Mucosa of descending colon (tissue), 3 donors: ENCODE data around the gene POLA1. TPM values are rescaled to one million over a fixed set of nuclear protein-coding genes. Genes with fewer than 3 reads are reported as not detected.

Experiments
- ATAC-seq: fragments of 200-7000 bp; cut with Tn5 transposase; one replicate; pipeline ENCODE4 v1.9.1; 2020; ENCODE audit warnings: mild to moderate bottlenecking, moderate library complexity
- DNase-seq, 3 donors: peaks; one replicate each; pipeline ENCODE4 v3.0.0-alpha.2; 2020
- H3K36me3 ChIP-seq: fragments of 200-600 bp; one replicate; pipeline ENCODE4 v1.8.0; 2021; ENCODE audit warnings: low read depth, mild to moderate bottlenecking
- H3K4me1 ChIP-seq: fragments of 200-600 bp; one replicate; pipeline ENCODE4 v1.8.0; 2021; ENCODE audit warnings: low read depth, mild to moderate bottlenecking
- H3K4me3 ChIP-seq: fragments of 200-600 bp; one replicate; pipeline ENCODE4 v1.8.0; 2021; ENCODE audit warnings: mild to moderate bottlenecking
- H3K9me3 ChIP-seq: fragments of 200-600 bp; one replicate; pipeline ENCODE4 v1.8.0; 2021; ENCODE audit warnings: mild to moderate bottlenecking
- CTCF ChIP-seq: fragments of 200-600 bp; IDR thresholded peaks from one replicate; pipeline ENCODE4 v1.8.0; 2022; ENCODE audit warnings: antibody characterized with exemption, mild to moderate bottlenecking
- intact Hi-C, 2 donors: fragments of 100-400 bp; cut with DNase I in 1 of 2; cut with micrococcal nuclease in 1 of 2; formaldehyde crosslinking; loops; one replicate each; pipeline versions ENCODE4 v1.11.0 to v1.11.1; 2022; cut with DNase I, micrococcal nuclease
- total RNA-seq, 3 donors: library from RNA; stranded (reverse); fragmentation: NEBNext Ultra II Directional in 2 of 3; extraction: Animal tissue kit (Norgen Biotek cat#: 25700) in 2 of 3; gene quantifications; one replicate each; pipeline versions ENCODE4 v1.2.1 to v1.2.4, GENCODE V29; 2021 to 2023
- donor health status: DM: no; HTN: no; CAD: no; lungs with moderate emphysema.
- donor health status: DM: no; HTN: no; CAD: no.
- donor health status: DM: no; HTN: yes; CAD: no.

The POLA1 gene
- total RNA-seq, 3 donors from 2014 or later, result 11.5 to 14.4 (median 12.5) TPM

GRCh38 chrX:24983931-24984330 is 290.2 kb downstream of the POLA1 start:
- intact Hi-C loops, result no loop called here
- Histone ChIP-seq H3K36me3 (no peaks in the 10 kb centered on the region), H3K9me3 (no peaks in the 10 kb centered on the region), H3K4me3 (no peak overlapping the region), H3K4me1 (no peaks in the 10 kb centered on the region)
- no peak for DNase-seq
- TF ChIP-seq CTCF, result no peak
- ATAC-seq, result no peak

DNA sequence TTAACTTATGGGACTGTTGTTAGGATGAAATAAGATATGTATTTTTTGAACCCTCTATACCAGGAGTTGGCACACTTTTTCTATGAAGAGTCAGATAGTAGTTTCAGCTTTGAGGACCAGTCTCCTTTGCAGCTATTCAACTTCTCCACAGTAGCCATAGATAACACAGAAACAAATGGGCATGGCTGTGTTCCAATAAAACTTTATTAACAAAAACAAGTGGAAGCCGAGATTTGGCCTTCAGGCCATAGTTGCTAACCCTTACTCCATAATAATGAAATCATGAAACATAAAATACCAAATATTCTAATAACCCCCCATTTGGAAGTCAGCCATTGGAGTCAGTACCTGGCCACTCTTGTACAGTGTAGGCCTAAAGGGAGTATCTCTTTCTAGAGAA is 291.4 kb downstream of the POLA1 start:
- H3K9me3 ChIP-seq, result no peaks in the 10 kb centered on the region
- no peaks in the 10 kb centered on the region for H3K36me3 ChIP-seq
- intact Hi-C loops, result no loop called here
- DNase-seq, result no peak
- TF ChIP-seq CTCF, result no peak
- ATAC-seq, result no peak
- H3K4me3 ChIP-seq, result no peak overlapping the region
- H3K4me1 ChIP-seq, result no peaks in the 10 kb centered on the region

DNA sequence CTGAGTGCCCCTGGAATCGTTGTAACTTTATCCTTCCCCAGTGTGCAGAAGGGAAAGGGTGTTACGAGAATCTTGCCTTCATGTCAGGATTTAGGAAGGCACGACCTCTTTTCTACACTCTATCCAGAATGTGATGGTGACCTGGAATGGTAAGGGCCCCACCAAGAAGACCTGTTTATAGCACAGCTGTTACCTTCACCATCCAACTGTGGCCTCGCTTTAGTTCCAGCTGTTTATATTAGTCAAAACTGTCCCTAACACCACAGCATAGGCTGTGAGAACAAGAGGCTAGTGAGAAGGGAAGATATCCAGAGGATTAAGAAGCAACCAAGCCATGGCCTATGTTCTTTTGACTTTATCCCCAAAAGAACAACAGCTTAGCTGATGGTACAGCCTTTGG is 294.0 kb downstream of the POLA1 start:
- DNase-seq (no peak), ATAC-seq (no peak)
- no peaks in the 10 kb centered on the region for H3K36me3 ChIP-seq
- no peaks in the 10 kb centered on the region for H3K4me1 ChIP-seq
- H3K9me3 ChIP-seq, result no peaks in the 10 kb centered on the region
- intact Hi-C loops, result no loop called here
- no peak for TF ChIP-seq CTCF
- no peak overlapping the region for H3K4me3 ChIP-seq

DNA sequence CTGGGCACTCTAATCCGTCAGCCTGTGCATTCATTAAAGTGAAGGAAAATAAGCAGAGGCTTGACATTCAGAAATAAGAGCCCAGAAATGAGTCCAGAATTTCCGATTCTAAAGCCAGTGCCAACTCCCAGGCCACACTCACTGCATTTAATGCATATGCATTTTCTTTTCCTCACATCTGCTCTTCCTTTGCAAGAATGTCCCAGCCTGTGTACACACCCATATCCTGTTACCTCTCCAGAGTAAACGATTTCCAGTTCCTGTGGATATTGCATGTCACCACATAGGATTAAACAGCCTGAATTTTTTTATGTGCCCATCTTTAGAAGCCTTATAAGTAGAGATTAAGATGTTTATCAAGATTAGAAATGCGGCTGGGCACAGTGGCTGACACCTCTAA is 294.6 kb downstream of the POLA1 start:
- no peak for TF ChIP-seq CTCF
- Histone ChIP-seq H3K9me3 (no peaks in the 10 kb centered on the region), H3K4me1 (no peaks in the 10 kb centered on the region), H3K36me3 (no peaks in the 10 kb centered on the region), H3K4me3 (no peak overlapping the region)
- DNase-seq, result no peak
- intact Hi-C loops, result no loop called here
- ATAC-seq, result no peak

DNA sequence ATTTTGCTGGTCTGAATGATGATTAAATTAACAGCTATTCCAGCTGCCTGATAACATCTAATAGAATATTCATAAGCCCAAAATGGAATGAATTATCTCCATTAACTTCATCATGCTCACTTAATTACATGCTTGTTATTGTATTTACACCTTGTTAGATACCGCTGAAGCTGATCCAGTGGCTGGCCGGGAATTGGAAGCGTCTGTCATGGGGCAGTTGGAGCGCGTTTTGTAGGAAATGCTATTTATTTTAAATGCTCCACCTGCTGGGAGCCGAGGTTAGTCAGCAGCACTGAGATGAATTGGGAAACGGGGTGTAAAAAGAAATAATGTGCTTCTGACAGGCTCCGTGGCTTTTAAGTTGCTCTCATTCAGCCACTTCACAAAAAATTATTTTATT is 296.8 kb downstream of the POLA1 start:
- no peak for ATAC-seq
- H3K36me3 ChIP-seq, result no peaks in the 10 kb centered on the region
- no peaks in the 10 kb centered on the region for H3K9me3 ChIP-seq
- intact Hi-C loops, result no loop called here
- no peak for DNase-seq
- no peak overlapping the region for H3K4me3 ChIP-seq
- TF ChIP-seq CTCF, result no peak
- H3K4me1 ChIP-seq, result no peaks in the 10 kb centered on the region

DNA sequence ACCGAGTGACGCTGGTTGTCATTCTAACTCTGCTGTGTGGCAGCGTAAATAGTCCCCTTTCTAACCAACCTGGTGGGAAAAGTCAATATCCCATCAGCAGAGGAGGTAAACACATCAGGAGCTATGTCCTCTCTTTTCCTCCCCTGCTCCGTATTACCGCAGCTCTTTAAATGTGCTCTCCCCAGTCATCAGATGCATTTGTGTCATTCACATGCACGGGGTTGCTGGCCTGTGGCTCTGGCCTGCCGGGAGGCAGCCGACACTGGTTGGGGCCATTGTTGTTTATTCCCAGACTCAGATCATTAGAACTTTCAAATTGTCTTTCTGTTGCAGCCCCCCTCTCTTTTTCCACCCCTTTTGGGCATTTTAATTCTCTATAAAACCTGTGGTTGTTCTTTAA is 300.2 kb downstream of the POLA1 start:
- intact Hi-C loops, result no loop called here
- H3K36me3 ChIP-seq, result no peaks in the 10 kb centered on the region
- no peak for TF ChIP-seq CTCF
- DNase-seq (no peak), ATAC-seq (no peak)
- H3K4me3 ChIP-seq, result no peak overlapping the region
- H3K9me3 ChIP-seq, result no peaks in the 10 kb centered on the region
- no peaks in the 10 kb centered on the region for H3K4me1 ChIP-seq
